HEK293 (cell line): ENCODE measurements around the gene SLC39A3.
A peak's percentile ranks its signal among the peaks of the same experiment; 100 is the strongest.

Experiments used
- CTCF ChIA-PET: fragments of 350-600 bp; formaldehyde crosslinking; extraction: SDS; loops from one replicate; lab custom pipeline; 2021; ENCODE audit warnings: antibody characterized with exemption; lab: Yijun Ruan, JAX
- POLR2A ChIA-PET: fragments of 300-600 bp; formaldehyde crosslinking; extraction: SDS; loops from one replicate; lab custom pipeline; 2020; ENCODE audit warnings: antibody characterized with exemption, inconsistent platforms; lab: Yijun Ruan, JAX
- H3K27ac ChIP-seq: fragments of 200-500 bp; sonication (Bioruptor generic); 2 replicates; pipeline ENCODE4 v1.5.1; 2014; ENCODE audit warnings: low read depth, low read length, control low read depth, inconsistent platforms; ENCODE audit errors: extremely low read depth
- H3K36me3 ChIP-seq, 2 experiments: fragments of 200-500 bp in 1 of 2; sonication (Bioruptor generic) in 1 of 2; 1 replicate in 1 of 2; 2 replicates in 1 of 2; pipeline ENCODE4 v1.5.1; 2014 to 2017; ENCODE audit warnings: inconsistent platforms in 2 of 2, low read length in 2 of 2; ENCODE audit not compliant: control insufficient read depth in 2 of 2, insufficient read depth in 1 of 2
- H3K4me1 ChIP-seq: fragments of 200-500 bp; sonication (Bioruptor generic); 2 replicates; pipeline ENCODE4 v1.5.1; 2014; ENCODE audit warnings: mild to moderate bottlenecking, low read length, inconsistent platforms; ENCODE audit not compliant: control insufficient read depth, insufficient read depth
- H3K4me3 ChIP-seq: 2 replicates; pipeline ENCODE4 v1.5.1; 2011; ENCODE audit warnings: low read depth, mild to moderate bottlenecking, control low read depth, low read length, moderate library complexity
- H3K9me3 ChIP-seq: fragments of 200-500 bp; sonication (Bioruptor generic); 2 replicates; pipeline ENCODE4 v1.5.1; 2014; ENCODE audit warnings: low read depth, low read length, inconsistent platforms; ENCODE audit not compliant: control insufficient read depth, insufficient read depth
- PRDM4 ChIP-seq: fragments of 450-650 bp; formaldehyde crosslinking; IDR thresholded peaks from 2 replicates; pipeline ENCODE4 v1.5.1; 2017; ENCODE audit warnings: missing biosample characterization, missing genetic modification characterization
- TCF7L2 ChIP-seq: IDR thresholded peaks from 2 replicates; pipeline ENCODE4 v1.6.1; 2011; ENCODE audit warnings: low read depth, mild to moderate bottlenecking, inconsistent platforms, low read length, moderate library complexity, borderline replicate concordance
- ZNF138 ChIP-seq: fragments of 450-650 bp; formaldehyde crosslinking; IDR thresholded peaks from 2 replicates; pipeline ENCODE4 v1.5.1; 2016; ENCODE audit warnings: missing biosample characterization, missing genetic modification characterization, borderline replicate concordance
- ZNF146 ChIP-seq: fragments of 450-650 bp; formaldehyde crosslinking; IDR thresholded peaks from 2 replicates; pipeline ENCODE4 v1.5.1; 2016; ENCODE audit warnings: missing biosample characterization, missing genetic modification characterization
- ZNF157 ChIP-seq: fragments of 450-650 bp; formaldehyde crosslinking; IDR thresholded peaks from 2 replicates; pipeline ENCODE4 v1.5.1; 2016; ENCODE audit warnings: missing biosample characterization, missing genetic modification characterization
- ZNF266 ChIP-seq: fragments of 450-650 bp; formaldehyde crosslinking; IDR thresholded peaks from 2 replicates; pipeline ENCODE4 v1.5.1; 2016; ENCODE audit warnings: missing biosample characterization, missing genetic modification characterization, low read depth
- ZNF362 ChIP-seq: fragments of 450-650 bp; formaldehyde crosslinking; IDR thresholded peaks from 2 replicates; pipeline ENCODE4 v1.5.1; 2016; ENCODE audit warnings: missing biosample characterization, missing genetic modification characterization
- ZNF610 ChIP-seq: fragments of 450-650 bp; formaldehyde crosslinking; IDR thresholded peaks from 2 replicates; pipeline ENCODE4 v1.5.1; 2016; ENCODE audit warnings: missing biosample characterization, missing genetic modification characterization, borderline replicate concordance
- ZNF623 ChIP-seq: fragments of 450-650 bp; formaldehyde crosslinking; IDR thresholded peaks from 2 replicates; pipeline ENCODE4 v1.5.1; 2016; ENCODE audit warnings: missing biosample characterization, missing genetic modification characterization
- ZNF629 ChIP-seq: fragments of 450-650 bp; formaldehyde crosslinking; IDR thresholded peaks from 2 replicates; pipeline ENCODE4 v1.5.1; 2017; ENCODE audit warnings: missing biosample characterization, missing genetic modification characterization
- ZNF76 ChIP-seq: fragments of 450-650 bp; formaldehyde crosslinking; IDR thresholded peaks from 2 replicates; pipeline ENCODE4; 2016; ENCODE audit warnings: low read depth, missing biosample characterization, missing genetic modification characterization, borderline replicate concordance
- ZNF837 ChIP-seq: fragments of 450-650 bp; formaldehyde crosslinking; IDR thresholded peaks from 2 replicates; pipeline ENCODE4 v1.5.1; 2016; ENCODE audit warnings: missing biosample characterization, missing genetic modification characterization
- ZSCAN30 ChIP-seq: fragments of 450-650 bp; IDR thresholded peaks from 2 replicates; pipeline ENCODE4 v1.5.1; 2018; ENCODE audit warnings: missing biosample characterization, mild to moderate bottlenecking, missing genetic modification characterization, moderate library complexity
- TF ChIP-seq, protein P1 (sequence below): fragments of 450-650 bp; formaldehyde crosslinking; IDR thresholded peaks from 2 replicates; pipeline ENCODE4 v1.5.1; 2016; ENCODE audit warnings: missing biosample characterization, missing genetic modification characterization, low read depth

Gene SLC39A3

GRCh38 chr19:2777952-2778683 is 38.3 kb upstream of the SLC39A3 start:
- Histone ChIP-seq H3K4me1 (peaks cover 3% of the 10 kb centered on the region; the same call in 1 of the 2 replicates), H3K9me3 (no peaks in the 10 kb centered on the region), H3K4me3 (no peak overlapping the region), H3K36me3 (peaks cover 4 to 57% of the 10 kb centered on the region in 2 experiments; a peak in 2 of 3 replicates), H3K27ac (no peak overlapping the region)
- no peak for TF ChIP-seq ZNF610 (tag by site-specific recombination)
- TF ChIP-seq ZNF362 = no peak
- no peak for TF ChIP-seq PRDM4 (tag by site-specific recombination)
- TF ChIP-seq ZNF76 (tag by site-specific recombination) = no peak
- peak; percentile 94 for TF ChIP-seq ZNF623
- no peak for TF ChIP-seq ZNF157
- no peak for TF ChIP-seq TCF7L2
- POLR2A ChIA-PET = no interaction called here
- CTCF ChIA-PET = interaction anchor here (0.6 to 0.7 kb wide), 3 partner anchors 109 to 501 kb away, joined by 3 to 5 read pairs (median 3); no protein-coding TSS in a partner anchor

GRCh38 chr19:2775556-2776430 is 36.0 kb upstream of the SLC39A3 start:
- peaks cover 4 to 57% of the 10 kb centered on the region in 2 experiments; a peak in 2 of 3 replicates for H3K36me3 ChIP-seq
- CTCF ChIA-PET = interaction anchor here (0.6 to 0.7 kb wide), 2 partner anchors 113 to 1365 kb away, joined by 3 read pairs; no protein-coding TSS in a partner anchor
- H3K9me3 ChIP-seq = no peaks in the 10 kb centered on the region
- H3K4me1 ChIP-seq = peaks cover 3% of the 10 kb centered on the region; the same call in 1 of the 2 replicates
- no peak overlapping the region for H3K27ac ChIP-seq
- TF ChIP-seq ZNF266 (no peak), ZNF146 (tag by site-specific recombination) (peak; percentile 99), ZNF138 (no peak), ZNF629 (0 out of 2 replicates have a peak, but pooled peaks have one; percentile 25), ZNF837 (no peak), ZSCAN30 (no peak)
- TF ChIP-seq, protein P1, sequence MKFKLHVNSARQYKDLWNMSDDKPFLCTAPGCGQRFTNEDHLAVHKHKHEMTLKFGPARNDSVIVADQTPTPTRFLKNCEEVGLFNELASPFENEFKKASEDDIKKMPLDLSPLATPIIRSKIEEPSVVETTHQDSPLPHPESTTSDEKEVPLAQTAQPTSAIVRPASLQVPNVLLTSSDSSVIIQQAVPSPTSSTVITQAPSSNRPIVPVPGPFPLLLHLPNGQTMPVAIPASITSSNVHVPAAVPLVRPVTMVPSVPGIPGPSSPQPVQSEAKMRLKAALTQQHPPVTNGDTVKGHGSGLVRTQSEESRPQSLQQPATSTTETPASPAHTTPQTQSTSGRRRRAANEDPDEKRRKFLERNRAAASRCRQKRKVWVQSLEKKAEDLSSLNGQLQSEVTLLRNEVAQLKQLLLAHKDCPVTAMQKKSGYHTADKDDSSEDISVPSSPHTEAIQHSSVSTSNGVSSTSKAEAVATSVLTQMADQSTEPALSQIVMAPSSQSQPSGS (tag by site-specific recombination) = peak; percentile 89
- POLR2A ChIA-PET = no interaction called here
- H3K4me3 ChIP-seq = no peak overlapping the region
